NB4 (cell line): ENCODE measurements around the gene ZP1.

Experiments used
- DNase-seq: peaks from one replicate; pipeline ENCODE4 v3.0.0; 2010; ENCODE audit warnings: low read depth
- H3K4me3 ChIP-seq: one replicate; pipeline ENCODE4 v1.5.1; 2011; ENCODE audit warnings: mild to moderate bottlenecking, low read depth, low read length, moderate library complexity
- MYC ChIP-seq: IDR thresholded peaks from 2 replicates; pipeline ENCODE4 v1.6.1; 2011; ENCODE audit warnings: low read depth, low read length
- POLR2A ChIP-seq: IDR thresholded peaks from 2 replicates; pipeline ENCODE4 v1.6.1; 2011; ENCODE audit warnings: mild to moderate bottlenecking; ENCODE audit not compliant: insufficient read length; ENCODE audit errors: extremely low read depth
- TF ChIP-seq, protein P1 (sequence below): IDR thresholded peaks from 2 replicates; pipeline ENCODE4 v1.6.1; 2011; ENCODE audit warnings: low read depth, low read length
- TF ChIP-seq, protein P2 (sequence below): IDR thresholded peaks from one replicate; pipeline ENCODE4 v1.5.1; 2012; ENCODE audit warnings: low read depth, low read length

The ZP1 gene

DNA sequence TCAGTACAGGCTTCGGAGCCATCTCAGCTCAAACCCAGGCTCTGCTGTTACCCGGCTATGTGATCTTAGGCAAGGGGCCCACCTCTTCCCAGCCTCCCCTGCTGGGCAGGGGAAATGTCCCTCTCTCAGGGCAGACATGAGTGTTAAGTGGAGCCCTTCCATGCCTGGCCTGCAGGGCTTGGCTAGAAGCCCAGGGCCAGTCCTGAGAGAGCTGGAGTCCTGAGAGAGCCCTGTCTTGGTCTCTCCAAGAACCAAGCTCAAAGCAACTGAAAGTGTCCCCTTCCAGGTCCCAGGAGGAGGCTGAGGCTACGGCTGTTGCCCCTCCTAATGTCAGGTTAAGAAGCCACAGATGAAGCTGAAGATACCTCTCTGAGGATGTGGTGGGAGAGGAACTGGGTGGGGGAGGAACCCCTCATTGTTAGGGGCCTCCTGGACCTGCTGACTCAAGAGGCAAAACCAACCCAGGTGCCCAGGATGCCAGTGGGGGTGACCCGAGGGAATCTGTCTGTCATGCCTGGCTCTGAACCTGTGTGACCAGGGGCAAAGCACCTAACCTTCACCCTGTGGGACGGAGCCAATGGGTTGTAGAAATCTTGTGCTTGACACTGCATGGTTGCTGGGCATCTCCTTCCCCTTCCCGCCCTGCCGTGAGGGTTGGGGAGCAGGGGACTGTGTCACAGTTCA lies 4.2 kb downstream of the ZP1 start:
- DNase-seq, result peak; percentile 27
- no peak overlapping the region for H3K4me3 ChIP-seq
- no peak for TF ChIP-seq MYC
- TF ChIP-seq, protein P1, sequence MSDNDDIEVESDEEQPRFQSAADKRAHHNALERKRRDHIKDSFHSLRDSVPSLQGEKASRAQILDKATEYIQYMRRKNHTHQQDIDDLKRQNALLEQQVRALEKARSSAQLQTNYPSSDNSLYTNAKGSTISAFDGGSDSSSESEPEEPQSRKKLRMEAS, result no peak
- no peak for TF ChIP-seq POLR2A
- TF ChIP-seq, protein P2, sequence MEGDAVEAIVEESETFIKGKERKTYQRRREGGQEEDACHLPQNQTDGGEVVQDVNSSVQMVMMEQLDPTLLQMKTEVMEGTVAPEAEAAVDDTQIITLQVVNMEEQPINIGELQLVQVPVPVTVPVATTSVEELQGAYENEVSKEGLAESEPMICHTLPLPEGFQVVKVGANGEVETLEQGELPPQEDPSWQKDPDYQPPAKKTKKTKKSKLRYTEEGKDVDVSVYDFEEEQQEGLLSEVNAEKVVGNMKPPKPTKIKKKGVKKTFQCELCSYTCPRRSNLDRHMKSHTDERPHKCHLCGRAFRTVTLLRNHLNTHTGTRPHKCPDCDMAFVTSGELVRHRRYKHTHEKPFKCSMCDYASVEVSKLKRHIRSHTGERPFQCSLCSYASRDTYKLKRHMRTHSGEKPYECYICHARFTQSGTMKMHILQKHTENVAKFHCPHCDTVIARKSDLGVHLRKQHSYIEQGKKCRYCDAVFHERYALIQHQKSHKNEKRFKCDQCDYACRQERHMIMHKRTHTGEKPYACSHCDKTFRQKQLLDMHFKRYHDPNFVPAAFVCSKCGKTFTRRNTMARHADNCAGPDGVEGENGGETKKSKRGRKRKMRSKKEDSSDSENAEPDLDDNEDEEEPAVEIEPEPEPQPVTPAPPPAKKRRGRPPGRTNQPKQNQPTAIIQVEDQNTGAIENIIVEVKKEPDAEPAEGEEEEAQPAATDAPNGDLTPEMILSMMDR, result no peak

- DNase-seq, result peak; percentile 38
- TF ChIP-seq POLR2A, result no peak
- TF ChIP-seq, protein P2, result no peak
- TF ChIP-seq, protein P1, result no peak
- no peak for TF ChIP-seq MYC
- no peak overlapping the region for H3K4me3 ChIP-seq
Measured at GRCh38 chr11:60872124-60872960, 5.0 kb downstream of the ZP1 start.

GRCh38 chr11:60872961-60873524 lies 5.7 kb downstream of the ZP1 start:
- peak; percentile 68 for DNase-seq
- no peak overlapping the region for H3K4me3 ChIP-seq
- TF ChIP-seq, protein P1, result peak; percentile 87
- TF ChIP-seq POLR2A, result no peak
- peak; percentile 74 for TF ChIP-seq MYC

- TF ChIP-seq, protein P2, result no peak
- no peak for TF ChIP-seq MYC
- no peak for TF ChIP-seq POLR2A
- TF ChIP-seq, protein P1, result no peak
- no peak overlapping the region for H3K4me3 ChIP-seq
- no peak for DNase-seq
Measured at GRCh38 chr11:60873533-60873932, 6.2 kb downstream of the ZP1 start.

GRCh38 chr11:60874421-60875365 lies 7.4 kb downstream of the ZP1 start:
- no peak overlapping the region for H3K4me3 ChIP-seq
- no peak for DNase-seq
- TF ChIP-seq, protein P1, result no peak
- TF ChIP-seq, protein P2, result no peak
- TF ChIP-seq POLR2A, result no peak
- TF ChIP-seq MYC, result no peak
